ENCODE measurements around the gene SMIM23.

SMIM23 gene

GRCh38 chr5:171785517-171785916 lies at the start of gene SMIM23:
SMIM23 (plus strand) TSS chr5:171785817; CDS start chr5:171785872, 55 bp downstream.
- H3K4me3 ChIP-seq (ENCODE audit: low read depth, low read length): no peak within 1 kb of the TSS
- no peak for DNase-seq (ENCODE audit: low read depth, low spot score)
- in situ Hi-C loops (cut with HindIII; ENCODE audit: low sequenced_read_pairs): no loop called here
- no peak for TF ChIP-seq CTCF (IDR thresholded peaks at IDR 0.05; ENCODE audit: low read depth, low read length)

DNA sequence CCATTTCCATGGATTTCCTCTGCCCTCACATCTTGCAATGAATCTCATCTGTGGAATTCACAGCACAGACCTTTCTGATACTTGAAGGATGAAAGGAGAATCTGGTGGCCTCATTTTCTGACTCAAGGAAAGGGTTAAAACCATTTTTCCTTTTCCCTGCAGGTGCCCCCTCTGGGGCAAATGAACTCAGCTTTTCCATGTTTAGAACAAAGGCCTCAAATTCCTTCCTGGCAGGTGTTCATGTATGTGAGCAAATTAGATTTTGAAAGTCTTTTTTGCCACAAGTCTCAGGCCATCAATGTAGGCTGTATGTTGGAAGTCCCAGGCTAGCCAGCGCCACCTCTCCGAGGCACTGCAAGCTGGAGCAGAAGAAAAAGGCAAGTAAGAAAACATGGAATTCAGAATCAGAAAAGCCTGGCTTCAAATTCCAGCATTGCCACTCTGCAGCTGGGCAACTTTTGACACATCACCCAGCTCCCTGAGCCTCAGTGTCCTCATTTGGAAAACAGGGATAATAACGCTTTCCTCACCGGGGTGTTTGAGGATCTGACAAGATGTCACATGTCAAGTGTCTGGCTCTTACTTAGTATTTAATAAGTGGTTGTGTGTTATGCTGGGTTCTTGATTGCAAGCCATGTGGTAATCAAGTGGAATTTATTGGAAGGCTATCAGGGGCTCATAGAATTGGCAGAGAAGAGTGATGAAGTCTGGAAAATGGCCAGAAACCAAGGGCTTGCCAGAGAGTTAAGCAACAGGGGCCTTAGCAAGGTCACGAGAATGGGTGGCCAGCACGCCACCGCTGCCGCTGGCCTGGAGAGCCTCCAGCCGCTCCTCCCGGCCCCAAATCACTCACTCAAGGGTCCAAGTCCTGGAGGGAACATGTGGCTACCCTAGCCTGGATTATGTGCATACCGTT lies 48.4 kb upstream of the SMIM23 start:
- H3K4me3 ChIP-seq (ENCODE audit: low read depth, low read length): no peak overlapping the region
- no peak for TF ChIP-seq CTCF (IDR thresholded peaks at IDR 0.05; ENCODE audit: low read depth, low read length)
- in situ Hi-C loops (cut with HindIII; ENCODE audit: low sequenced_read_pairs): no loop called here
- DNase-seq (ENCODE audit: low read depth, low spot score): no peak

GRCh38 chr5:171738501-171738900 lies 47.1 kb upstream of the SMIM23 start:
- in situ Hi-C loops (cut with HindIII; ENCODE audit: low sequenced_read_pairs): no loop called here
- DNase-seq (ENCODE audit: low read depth, low spot score): no peak

DNA sequence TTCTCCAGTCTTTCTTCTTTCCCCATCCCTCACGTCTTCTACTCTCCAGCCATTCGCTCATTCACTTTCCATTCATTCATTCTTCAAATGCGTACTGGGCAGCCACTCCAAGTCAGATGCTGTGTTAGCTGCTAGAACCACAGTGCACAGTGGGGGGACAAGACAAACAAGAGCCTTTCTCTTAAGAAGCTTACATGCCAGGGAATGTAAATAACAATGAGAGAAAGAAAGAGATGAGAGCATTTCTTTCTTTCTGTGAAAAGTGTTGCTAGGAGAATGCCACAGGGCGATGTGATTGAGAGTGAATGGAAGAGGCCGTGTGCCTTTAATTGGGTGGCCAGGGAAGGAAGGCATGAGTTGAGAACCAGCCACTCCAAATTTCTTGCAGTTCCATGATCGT lies 46.3 kb upstream of the SMIM23 start:
- in situ Hi-C loops (cut with HindIII; ENCODE audit: low sequenced_read_pairs): no loop called here
- H3K4me3 ChIP-seq (ENCODE audit: low read depth, low read length): no peak overlapping the region
- DNase-seq (ENCODE audit: low read depth, low spot score): no peak
- TF ChIP-seq CTCF (IDR thresholded peaks at IDR 0.05; ENCODE audit: low read depth, low read length): no peak

More at GRCh38 chr5:171738501-171738900, 47.1 kb upstream of the SMIM23 start:
- no peak for TF ChIP-seq CTCF (IDR thresholded peaks at IDR 0.05; ENCODE audit: low read depth, low read length)
- no peak overlapping the region for H3K4me3 ChIP-seq (ENCODE audit: low read depth, low read length)

GRCh38 chr5:171743436-171744076 lies 42.1 kb upstream of the SMIM23 start:
- no peak for DNase-seq (ENCODE audit: low read depth, low spot score)
- TF ChIP-seq CTCF (IDR thresholded peaks at IDR 0.05; ENCODE audit: low read depth, low read length): no peak
- no peak overlapping the region for H3K4me3 ChIP-seq (ENCODE audit: low read depth, low read length)
- in situ Hi-C loops (cut with HindIII; ENCODE audit: low sequenced_read_pairs): no loop called here

DNA sequence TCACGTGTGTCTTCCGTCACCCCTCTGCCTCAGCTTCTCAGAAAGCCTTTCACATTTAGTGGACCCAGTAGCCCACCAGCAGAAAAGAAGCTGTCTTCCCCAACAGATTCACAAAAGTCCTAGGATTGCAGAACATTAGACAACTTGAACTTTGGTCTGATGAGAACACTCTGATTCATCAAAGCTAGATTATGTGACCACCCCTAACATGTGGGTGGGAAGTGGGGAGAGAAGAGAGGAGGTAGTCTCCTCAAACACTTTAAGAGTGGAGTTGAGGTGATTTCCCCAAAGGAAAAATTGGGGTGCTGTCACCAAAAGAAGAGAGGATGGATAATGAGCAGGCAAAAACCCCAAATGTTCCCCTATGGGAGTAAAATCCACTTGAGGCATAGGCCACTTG lies 41.4 kb upstream of the SMIM23 start:
- no peak for TF ChIP-seq CTCF (IDR thresholded peaks at IDR 0.05; ENCODE audit: low read depth, low read length)
- in situ Hi-C loops (cut with HindIII; ENCODE audit: low sequenced_read_pairs): no loop called here
- DNase-seq (ENCODE audit: low read depth, low spot score): no peak
- no peak overlapping the region for H3K4me3 ChIP-seq (ENCODE audit: low read depth, low read length)
